ENCODE data around the gene DNASE1L2.

DNASE1L2 gene

DNA sequence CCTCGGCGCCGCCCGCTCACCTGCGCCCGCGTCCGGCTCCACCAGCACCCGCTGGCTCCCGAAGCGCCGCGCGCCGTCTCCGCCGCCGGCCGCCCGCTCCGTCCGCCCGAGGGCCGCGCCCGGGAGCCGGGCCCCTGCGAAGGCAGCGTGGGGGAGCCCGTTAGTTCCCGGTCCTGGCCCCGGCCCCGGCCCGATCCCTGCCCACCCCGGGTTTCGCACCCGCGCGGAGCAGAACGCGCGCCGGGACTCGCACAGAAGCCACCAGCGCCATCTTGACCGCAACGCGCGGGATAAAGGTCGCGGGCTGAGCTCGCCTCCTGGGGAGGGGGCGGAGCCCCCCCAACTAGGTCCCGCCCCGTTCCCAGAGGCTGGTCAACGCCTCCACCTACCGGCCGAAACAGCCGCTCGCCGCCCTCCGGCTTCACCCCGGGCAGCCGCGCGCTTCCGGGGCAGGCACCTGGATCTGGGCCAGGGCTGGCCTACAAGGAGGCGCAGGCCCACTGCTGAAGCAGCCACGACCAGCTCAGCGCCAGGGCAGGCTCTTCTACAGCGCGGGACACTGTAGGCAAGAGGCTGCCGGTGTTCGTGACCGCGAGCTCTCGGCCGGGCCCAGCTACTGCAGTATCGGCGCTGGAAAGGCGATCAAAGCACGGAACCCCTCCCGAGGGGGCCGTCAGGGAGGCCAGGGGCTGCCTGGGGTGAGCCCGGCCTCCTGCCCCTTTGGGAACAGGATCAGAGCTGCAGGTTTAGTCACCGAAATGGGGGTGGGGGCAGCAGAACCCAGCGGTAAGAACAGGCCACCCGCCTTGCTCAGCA is 15.3 kb downstream of the DNASE1L2 start, which contains the start of gene ECI1 (continued):
- TF ChIP-seq PRDM2 (tag by site-specific recombination; IDR thresholded peaks at IDR 0.05; ENCODE audit: borderline replicate concordance) = no peak
- no peak for TF ChIP-seq ZNF510 (tag by site-specific recombination; IDR thresholded peaks at IDR 0.05; ENCODE audit: insufficient replicate concordance)
- TF ChIP-seq, protein P1, sequence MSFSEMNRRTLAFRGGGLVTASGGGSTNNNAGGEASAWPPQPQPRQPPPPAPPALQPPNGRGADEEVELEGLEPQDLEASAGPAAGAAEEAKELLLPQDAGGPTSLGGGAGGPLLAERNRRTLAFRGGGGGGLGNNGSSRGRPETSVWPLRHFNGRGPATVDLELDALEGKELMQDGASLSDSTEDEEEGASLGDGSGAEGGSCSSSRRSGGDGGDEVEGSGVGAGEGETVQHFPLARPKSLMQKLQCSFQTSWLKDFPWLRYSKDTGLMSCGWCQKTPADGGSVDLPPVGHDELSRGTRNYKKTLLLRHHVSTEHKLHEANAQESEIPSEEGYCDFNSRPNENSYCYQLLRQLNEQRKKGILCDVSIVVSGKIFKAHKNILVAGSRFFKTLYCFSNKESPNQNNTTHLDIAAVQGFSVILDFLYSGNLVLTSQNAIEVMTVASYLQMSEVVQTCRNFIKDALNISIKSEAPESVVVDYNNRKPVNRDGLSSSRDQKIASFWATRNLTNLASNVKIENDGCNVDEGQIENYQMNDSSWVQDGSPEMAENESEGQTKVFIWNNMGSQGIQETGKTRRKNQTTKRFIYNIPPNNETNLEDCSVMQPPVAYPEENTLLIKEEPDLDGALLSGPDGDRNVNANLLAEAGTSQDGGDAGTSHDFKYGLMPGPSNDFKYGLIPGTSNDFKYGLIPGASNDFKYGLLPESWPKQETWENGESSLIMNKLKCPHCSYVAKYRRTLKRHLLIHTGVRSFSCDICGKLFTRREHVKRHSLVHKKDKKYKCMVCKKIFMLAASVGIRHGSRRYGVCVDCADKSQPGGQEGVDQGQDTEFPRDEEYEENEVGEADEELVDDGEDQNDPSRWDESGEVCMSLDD (tag by site-specific recombination; IDR thresholded peaks at IDR 0.05) = no peak
- peak; percentile 44; the same call in 1 of the 2 replicates for TF ChIP-seq ZNF596 (tag by site-specific recombination; IDR thresholded peaks at IDR 0.05)
- TF ChIP-seq ZNF518A (tag by site-specific recombination; conservative IDR thresholded peaks at IDR 0.05; ENCODE audit: low read depth) = no peak
- TF ChIP-seq ZNF585B (tag by site-specific recombination; IDR thresholded peaks at IDR 0.05) = no peak
- TF ChIP-seq ZNF837 (tag by site-specific recombination; IDR thresholded peaks at IDR 0.05) = peak; percentile 92; the same call in 1 of the 2 replicates
- TF ChIP-seq ZBTB7A (tag by site-specific recombination; IDR thresholded peaks at IDR 0.05; ENCODE audit: low read depth) = peak; percentile 88
- no peak for TF ChIP-seq ZNF214 (tag by site-specific recombination; IDR thresholded peaks at IDR 0.05; ENCODE audit: borderline replicate concordance)
- peak; percentile 49; the same call in 1 of the 2 replicates for TF ChIP-seq WT1 (tag by site-specific recombination; IDR thresholded peaks at IDR 0.05)
- peak; percentile 100 for TF ChIP-seq PATZ1 (tag by site-specific recombination; IDR thresholded peaks at IDR 0.05)
- no peak for TF ChIP-seq SCRT2 (tag by site-specific recombination; IDR thresholded peaks at IDR 0.05)
- TF ChIP-seq ZNF155 (tag by site-specific recombination; IDR thresholded peaks at IDR 0.05) = no peak
- no peak for TF ChIP-seq ZNF473 (tag by site-specific recombination; IDR thresholded peaks at IDR 0.05)
- no peak for TF ChIP-seq ZNF274 (IDR thresholded peaks at IDR 0.05; ENCODE audit: low read length)
- TF ChIP-seq ZNF274 (tag by site-specific recombination; IDR thresholded peaks at IDR 0.05; ENCODE audit: borderline replicate concordance) = no peak
- TF ChIP-seq ZFP37 (tag by site-specific recombination; IDR thresholded peaks at IDR 0.05) = peak; percentile 87; the same call in 1 of the 2 replicates
- TF ChIP-seq HOXD13 (CRISPR knock-in tag; IDR thresholded peaks at IDR 0.05; ENCODE audit: borderline replicate concordance) = no peak
- no peak for TF ChIP-seq ZNF658 (tag by site-specific recombination; IDR thresholded peaks at IDR 0.05)
- no peak for TF ChIP-seq ZNF157 (tag by site-specific recombination; IDR thresholded peaks at IDR 0.05)
- peak; percentile 73 for TF ChIP-seq ZNF501 (tag by site-specific recombination; IDR thresholded peaks at IDR 0.05)
- TF ChIP-seq TRIM28 (IDR thresholded peaks at IDR 0.05; ENCODE audit: borderline replicate concordance, low read length) = peak; percentile 70; the same call in 1 of the 2 replicates
- no peak for TF ChIP-seq ZNF423 (tag by site-specific recombination; IDR thresholded peaks at IDR 0.05)
- TF ChIP-seq SP7 (tag by site-specific recombination; IDR thresholded peaks at IDR 0.05) = peak; percentile 92

Measured in HEK293 (cell line).